Neural cell (in vitro differentiated cells): ENCODE data around the gene CPPED1. TPM values are rescaled to one million over a fixed set of nuclear protein-coding genes. Genes with fewer than 3 reads are reported as not detected.

ENCODE experiments used
- H2AFZ ChIP-seq: fragments of 200-600, 300-800 bp; sonication (generic), shearing (Covaris generic); 2 replicates; pipeline ENCODE4 v1.6.0; 2014; ENCODE audit warnings: low read depth, mild to moderate bottlenecking, antibody characterized with exemption, low read length, moderate library complexity
- H3F3A ChIP-seq: fragments of 200-600 bp; shearing (Covaris generic); 2 replicates; pipeline ENCODE4 v1.6.1; 2016; ENCODE audit warnings: mild to moderate bottlenecking, moderate library complexity, mixed read lengths, antibody characterized with exemption, low read length; ENCODE audit not compliant: insufficient read depth, poor library complexity, severe bottlenecking
- H3K27ac ChIP-seq: fragments of 200-600, 300-800 bp; sonication (generic), shearing (Covaris generic); 2 replicates; pipeline ENCODE4 v1.5.1; 2014; ENCODE audit warnings: mild to moderate bottlenecking, low read length, moderate library complexity
- H3K27me3 ChIP-seq: fragments of 300-800, 200-600 bp; sonication (generic), shearing (Covaris generic); 2 replicates; pipeline ENCODE4 v1.6.0; 2014; ENCODE audit warnings: mild to moderate bottlenecking, low read depth, low read length, moderate library complexity; ENCODE audit not compliant: insufficient read depth
- H3K36me3 ChIP-seq: fragments of 300-800, 200-600 bp; sonication (generic), shearing (Covaris generic); 2 replicates; pipeline ENCODE4 v1.5.1; 2014; ENCODE audit warnings: mild to moderate bottlenecking, antibody characterized with exemption, low read length, moderate library complexity; ENCODE audit not compliant: insufficient read depth
- H3K4me2 ChIP-seq: fragments of 300-800, 200-600 bp; sonication (generic), shearing (Covaris generic); 2 replicates; pipeline ENCODE4 v1.6.0; 2014; ENCODE audit warnings: mild to moderate bottlenecking, low read length
- H3K4me3 ChIP-seq: fragments of 300-800, 200-600 bp; sonication (generic), shearing (Covaris generic); 2 replicates; pipeline ENCODE4 v1.5.1; 2014; ENCODE audit warnings: mild to moderate bottlenecking, low read length, moderate library complexity
- H3K79me2 ChIP-seq: fragments of 200-600 bp; shearing (Covaris generic); replicated peaks from 2 replicates; pipeline ENCODE4 v1.6.0; 2014; ENCODE audit warnings: mild to moderate bottlenecking, low read length, moderate library complexity; ENCODE audit not compliant: insufficient read depth
- H3K9ac ChIP-seq: fragments of 300-800, 200-600 bp; sonication (generic), shearing (Covaris generic); 2 replicates; pipeline ENCODE4 v1.6.1; 2016; ENCODE audit warnings: mild to moderate bottlenecking, low read length, mixed read lengths
- H3K9me2 ChIP-seq: fragments of 200-600 bp; shearing (Covaris generic); 2 replicates; pipeline ENCODE4 v1.6.1; 2016; ENCODE audit warnings: mild to moderate bottlenecking, low read length, mixed read lengths; ENCODE audit not compliant: insufficient read depth
- H3K9me3 ChIP-seq: fragments of 200-600, 300-800 bp; sonication (generic), shearing (Covaris generic); 2 replicates; pipeline ENCODE4 v1.6.1; 2016; ENCODE audit warnings: mild to moderate bottlenecking, mixed run types, low read length, moderate library complexity, mixed read lengths
- H4K20me1 ChIP-seq: fragments of 200-600 bp; shearing (Covaris generic); 2 replicates; pipeline ENCODE4 v1.6.1; 2016; ENCODE audit warnings: mild to moderate bottlenecking, mixed run types; ENCODE audit not compliant: insufficient read depth
- CTCF ChIP-seq: fragments of 450-650 bp; IDR thresholded peaks from 2 replicates; pipeline ENCODE4 v1.5.1; 2014; ENCODE audit warnings: antibody characterized with exemption, mild to moderate bottlenecking, moderate library complexity; ENCODE audit not compliant: poor library complexity, severe bottlenecking
- EP300 ChIP-seq: fragments of 450-650 bp; conservative IDR thresholded peaks from 2 replicates; pipeline ENCODE4 v1.6.1; 2014; ENCODE audit warnings: antibody characterized with exemption, mild to moderate bottlenecking, moderate library complexity; ENCODE audit not compliant: poor library complexity, severe bottlenecking
- EZH2 ChIP-seq: fragments of 200-600, 300-800 bp; shearing (Covaris generic), sonication (generic); IDR thresholded peaks from 2 replicates; pipeline ENCODE4 v1.6.1; 2014; ENCODE audit warnings: antibody characterized with exemption, low read length, borderline replicate concordance, mild to moderate bottlenecking; ENCODE audit not compliant: insufficient read depth, poor library complexity, severe bottlenecking
- MXI1 ChIP-seq: fragments of 450-650 bp; conservative IDR thresholded peaks from 2 replicates; pipeline ENCODE4 v1.6.1; 2014; ENCODE audit warnings: antibody characterized with exemption, mild to moderate bottlenecking; ENCODE audit not compliant: poor library complexity, severe bottlenecking
- POLR2AphosphoS5 ChIP-seq: IDR thresholded peaks from 2 replicates; pipeline ENCODE4 v1.6.1; 2012
- RAD21 ChIP-seq: fragments of 450-650 bp; conservative IDR thresholded peaks from 2 replicates; pipeline ENCODE4 v1.6.1; 2014; ENCODE audit warnings: antibody characterized with exemption, mild to moderate bottlenecking, moderate library complexity
- SMC3 ChIP-seq: fragments of 450-650 bp; conservative IDR thresholded peaks from 2 replicates; pipeline ENCODE4 v1.6.1; 2014; ENCODE audit warnings: antibody characterized with exemption, mild to moderate bottlenecking, moderate library complexity; ENCODE audit not compliant: poor library complexity
- TAF1 ChIP-seq: IDR thresholded peaks from 2 replicates; pipeline ENCODE4 v1.6.1; 2012; ENCODE audit warnings: low read depth
- polyA plus RNA-seq: library from polyadenylated mRNA; depleted of rRNA; stranded (reverse); fragments of >200 nt; gene quantifications from 2 replicates; pipeline ENCODE4 v1.2.3, GENCODE V29; 2014
- TF ChIP-seq, protein P1 (sequence below): IDR thresholded peaks from 2 replicates; pipeline ENCODE4 v1.6.1; 2012; ENCODE audit warnings: borderline replicate concordance

The CPPED1 gene
- polyA plus RNA-seq, 1 donor from 2014 or later: 2.5 TPM

DNA sequence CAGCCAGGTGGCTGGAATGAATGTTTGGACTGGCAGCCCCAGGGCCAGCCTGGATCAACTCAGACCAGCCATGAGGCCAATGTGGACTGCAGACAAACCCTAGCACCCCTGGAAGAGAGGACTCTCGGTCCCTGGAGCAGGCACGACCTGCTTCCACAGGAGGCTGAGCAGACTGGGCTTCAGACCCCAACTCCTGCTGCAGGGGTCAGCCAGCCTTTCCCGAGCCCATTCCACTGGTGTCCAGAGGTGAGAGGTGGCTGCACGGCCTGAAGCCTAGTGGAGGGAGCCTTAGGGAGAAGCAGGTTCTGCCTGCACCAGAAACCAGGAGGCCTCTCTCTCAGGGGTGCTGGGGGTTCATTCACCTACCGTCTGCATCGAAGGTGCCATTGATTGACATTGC lies 97.1 kb downstream of the CPPED1 start:
- H3K9me2 ChIP-seq: no peaks in the 10 kb centered on the region
- no peaks in the 10 kb centered on the region for H3K36me3 ChIP-seq
- TF ChIP-seq TAF1: no peak
- TF ChIP-seq MXI1: no peak
- no peaks in the 10 kb centered on the region for H4K20me1 ChIP-seq
- H3K9ac ChIP-seq: no peak overlapping the region
- no peak overlapping the region for H3K4me2 ChIP-seq
- H3F3A ChIP-seq: no peaks in the 10 kb centered on the region
- H3K27ac ChIP-seq: no peak overlapping the region
- no peaks in the 10 kb centered on the region for H3K27me3 ChIP-seq
- no peak overlapping the region for H3K4me3 ChIP-seq
- no peak overlapping the region for H2AFZ ChIP-seq
- H3K79me2 ChIP-seq: no peaks in the 10 kb centered on the region
- no peaks in the 10 kb centered on the region for H3K9me3 ChIP-seq

GRCh38 chr16:12704492-12705111 lies 99.1 kb downstream of the CPPED1 start:
- Histone ChIP-seq H3K4me3 (no peak overlapping the region), H3K79me2 (no peaks in the 10 kb centered on the region), H3K9ac (no peak overlapping the region), H3K9me2 (no peaks in the 10 kb centered on the region), H3K4me2 (no peak overlapping the region), H4K20me1 (no peaks in the 10 kb centered on the region), H3K36me3 (no peaks in the 10 kb centered on the region), H3K9me3 (no peaks in the 10 kb centered on the region), H3F3A (no peaks in the 10 kb centered on the region), H3K27ac (no peak overlapping the region), H2AFZ (no peak overlapping the region), H3K27me3 (no peaks in the 10 kb centered on the region)
- no peak for TF ChIP-seq EZH2
- no peak for TF ChIP-seq POLR2AphosphoS5

- Histone ChIP-seq H4K20me1 (no peaks in the 10 kb centered on the region), H3K36me3 (no peaks in the 10 kb centered on the region), H3K9me2 (no peaks in the 10 kb centered on the region), H3K27me3 (no peaks in the 10 kb centered on the region), H3K9me3 (no peaks in the 10 kb centered on the region), H3K27ac (no peak overlapping the region), H3K4me2 (no peak overlapping the region), H3F3A (no peaks in the 10 kb centered on the region), H3K79me2 (no peaks in the 10 kb centered on the region), H2AFZ (no peak overlapping the region), H3K4me3 (no peak overlapping the region), H3K9ac (no peak overlapping the region)
- no peak for TF ChIP-seq EZH2
- TF ChIP-seq MXI1: no peak
- no peak for TF ChIP-seq POLR2AphosphoS5
- no peak for TF ChIP-seq SMC3
- TF ChIP-seq, protein P1, sequence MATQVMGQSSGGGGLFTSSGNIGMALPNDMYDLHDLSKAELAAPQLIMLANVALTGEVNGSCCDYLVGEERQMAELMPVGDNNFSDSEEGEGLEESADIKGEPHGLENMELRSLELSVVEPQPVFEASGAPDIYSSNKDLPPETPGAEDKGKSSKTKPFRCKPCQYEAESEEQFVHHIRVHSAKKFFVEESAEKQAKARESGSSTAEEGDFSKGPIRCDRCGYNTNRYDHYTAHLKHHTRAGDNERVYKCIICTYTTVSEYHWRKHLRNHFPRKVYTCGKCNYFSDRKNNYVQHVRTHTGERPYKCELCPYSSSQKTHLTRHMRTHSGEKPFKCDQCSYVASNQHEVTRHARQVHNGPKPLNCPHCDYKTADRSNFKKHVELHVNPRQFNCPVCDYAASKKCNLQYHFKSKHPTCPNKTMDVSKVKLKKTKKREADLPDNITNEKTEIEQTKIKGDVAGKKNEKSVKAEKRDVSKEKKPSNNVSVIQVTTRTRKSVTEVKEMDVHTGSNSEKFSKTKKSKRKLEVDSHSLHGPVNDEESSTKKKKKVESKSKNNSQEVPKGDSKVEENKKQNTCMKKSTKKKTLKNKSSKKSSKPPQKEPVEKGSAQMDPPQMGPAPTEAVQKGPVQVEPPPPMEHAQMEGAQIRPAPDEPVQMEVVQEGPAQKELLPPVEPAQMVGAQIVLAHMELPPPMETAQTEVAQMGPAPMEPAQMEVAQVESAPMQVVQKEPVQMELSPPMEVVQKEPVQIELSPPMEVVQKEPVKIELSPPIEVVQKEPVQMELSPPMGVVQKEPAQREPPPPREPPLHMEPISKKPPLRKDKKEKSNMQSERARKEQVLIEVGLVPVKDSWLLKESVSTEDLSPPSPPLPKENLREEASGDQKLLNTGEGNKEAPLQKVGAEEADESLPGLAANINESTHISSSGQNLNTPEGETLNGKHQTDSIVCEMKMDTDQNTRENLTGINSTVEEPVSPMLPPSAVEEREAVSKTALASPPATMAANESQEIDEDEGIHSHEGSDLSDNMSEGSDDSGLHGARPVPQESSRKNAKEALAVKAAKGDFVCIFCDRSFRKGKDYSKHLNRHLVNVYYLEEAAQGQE: no peak
- no peak for TF ChIP-seq RAD21
- no peak for TF ChIP-seq EP300
- no peak for TF ChIP-seq CTCF
- TF ChIP-seq TAF1: no peak
These were observed 99.8 kb downstream of the CPPED1 start for GRCh38 chr16:12703935-12704334.
